ENCODE results near the gene UVRAG.

Gene UVRAG

DNA sequence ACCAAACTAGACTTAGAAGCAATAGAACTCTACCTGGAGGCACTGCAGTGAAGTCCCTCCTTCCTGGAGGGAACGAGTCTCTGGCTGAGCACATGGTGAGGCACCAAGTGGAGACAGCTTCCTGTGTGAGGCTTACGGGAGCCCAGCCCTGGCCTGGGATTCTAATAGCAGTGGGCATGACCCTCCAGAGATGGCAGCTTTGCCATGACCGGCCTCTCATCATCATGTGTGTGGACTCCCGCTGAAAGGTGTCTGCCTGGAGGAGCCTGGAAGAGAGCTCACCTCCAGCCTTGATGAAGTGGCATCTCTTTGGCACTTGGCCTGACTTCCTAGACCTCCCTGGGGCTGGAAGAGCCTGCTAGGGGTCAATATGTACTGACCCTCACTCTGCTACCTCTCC, 38.5 kb upstream of the UVRAG start:
- Histone ChIP-seq H3K9me3 (ENCODE audit: control insufficient read depth in 1 of 2, low read length in 2 of 2) (no peaks in the 10 kb centered on the region), H3K4me1 (ENCODE audit: control insufficient read depth in 1 of 2, insufficient read depth in 2 of 2, low read length in 2 of 2) (no peaks in the 10 kb centered on the region), H3K36me3 (ENCODE audit: control insufficient read depth in 1 of 2, insufficient read depth in 2 of 2, low read length in 2 of 2) (no peaks in the 10 kb centered on the region), H3K27me3 (ENCODE audit: low read depth, low read length) (no peaks in the 10 kb centered on the region), H3K27ac (ENCODE audit: low read length) (no peak overlapping the region), H3K4me3 (ENCODE audit: low read depth in 1 of 2, low read length in 2 of 2) (no peak overlapping the region)

DNA sequence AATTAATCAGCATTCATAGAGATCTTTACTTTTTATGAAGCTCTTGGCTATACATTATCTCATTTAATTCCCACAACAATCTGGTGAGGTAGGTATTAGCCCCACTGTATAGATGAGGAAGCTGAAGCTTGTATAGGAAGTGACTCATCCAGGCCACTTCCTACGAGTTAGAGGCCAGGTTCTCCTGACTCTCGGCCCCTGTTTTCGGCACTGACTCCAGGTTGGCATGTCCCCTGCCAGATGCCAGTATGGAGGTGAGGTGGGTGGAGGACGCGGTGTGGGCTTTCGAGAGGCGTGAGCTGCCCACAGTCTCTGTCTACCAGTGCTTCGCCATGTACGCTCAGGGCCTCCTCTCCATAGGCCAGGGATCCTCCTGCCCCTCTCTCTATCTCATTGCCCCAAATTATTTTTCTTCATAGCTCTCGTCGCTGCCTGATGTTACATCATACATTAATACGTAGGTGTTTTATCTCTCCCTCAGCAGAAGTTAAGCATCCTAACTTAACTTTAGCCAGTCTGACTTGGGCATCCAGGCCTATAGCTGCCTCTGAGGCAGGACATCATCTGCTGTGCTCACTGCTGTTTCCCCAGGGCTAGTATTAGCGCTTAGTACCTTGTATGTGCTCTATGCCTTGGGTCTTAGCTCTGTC, 37.4 kb upstream of the UVRAG start:
- H3K9me3 ChIP-seq (ENCODE audit: control insufficient read depth in 1 of 2, low read length in 2 of 2), result no peaks in the 10 kb centered on the region
- no peaks in the 10 kb centered on the region for H3K4me1 ChIP-seq (ENCODE audit: control insufficient read depth in 1 of 2, insufficient read depth in 2 of 2, low read length in 2 of 2)
- no peak overlapping the region for H3K4me3 ChIP-seq (ENCODE audit: low read depth in 1 of 2, low read length in 2 of 2)
- H3K27me3 ChIP-seq (ENCODE audit: low read depth, low read length), result no peaks in the 10 kb centered on the region
- no peaks in the 10 kb centered on the region for H3K36me3 ChIP-seq (ENCODE audit: control insufficient read depth in 1 of 2, insufficient read depth in 2 of 2, low read length in 2 of 2)
- no peak overlapping the region for H3K27ac ChIP-seq (ENCODE audit: low read length)

DNA sequence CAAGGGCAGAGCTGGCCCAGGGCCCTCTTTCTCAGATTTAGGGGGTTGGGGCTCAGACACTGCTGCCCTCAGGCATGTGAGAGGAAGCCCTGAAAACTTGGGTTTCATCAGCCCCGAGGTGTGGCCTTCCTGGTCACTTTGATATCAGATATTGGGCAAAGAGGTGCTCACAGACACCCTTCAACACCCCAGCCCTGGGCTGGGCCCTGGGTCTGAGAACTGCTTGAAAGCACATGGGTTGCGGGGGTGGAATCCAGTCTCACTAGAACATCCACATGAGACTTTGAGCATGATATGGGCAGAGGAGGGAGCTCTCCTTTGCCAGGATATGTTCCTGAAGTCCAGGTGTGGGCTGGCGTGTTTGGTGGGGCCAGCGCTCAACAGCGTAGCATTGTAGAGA, 36.0 kb upstream of the UVRAG start:
- no peak overlapping the region for H3K27ac ChIP-seq (ENCODE audit: low read length)
- no peaks in the 10 kb centered on the region for H3K9me3 ChIP-seq (ENCODE audit: control insufficient read depth in 1 of 2, low read length in 2 of 2)
- H3K27me3 ChIP-seq (ENCODE audit: low read depth, low read length), result no peaks in the 10 kb centered on the region
- no peak overlapping the region for H3K4me3 ChIP-seq (ENCODE audit: low read depth in 1 of 2, low read length in 2 of 2)
- no peaks in the 10 kb centered on the region for H3K4me1 ChIP-seq (ENCODE audit: control insufficient read depth in 1 of 2, insufficient read depth in 2 of 2, low read length in 2 of 2)
- no peaks in the 10 kb centered on the region for H3K36me3 ChIP-seq (ENCODE audit: control insufficient read depth in 1 of 2, insufficient read depth in 2 of 2, low read length in 2 of 2)

DNA sequence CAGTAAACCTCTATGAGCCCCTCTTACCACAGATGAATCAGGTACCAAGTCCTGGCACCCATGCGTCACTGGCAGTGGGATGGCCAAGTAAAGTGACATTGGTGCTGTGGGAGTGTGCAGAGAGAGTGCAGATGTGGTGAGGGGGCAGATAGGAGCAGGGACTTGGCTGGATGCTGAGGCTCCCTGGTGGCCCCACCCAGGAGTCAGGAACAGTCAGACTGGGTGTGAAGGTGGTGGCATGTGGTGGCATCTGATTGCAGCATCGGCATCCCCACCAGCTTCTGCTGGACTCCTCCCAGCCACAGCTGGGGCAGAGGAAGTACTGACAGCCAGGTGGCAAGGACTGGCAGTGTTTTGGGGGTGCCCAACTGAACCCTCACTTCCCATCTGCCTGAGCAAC, 35.0 kb upstream of the UVRAG start:
- Histone ChIP-seq H3K27me3 (ENCODE audit: low read depth, low read length) (no peaks in the 10 kb centered on the region), H3K4me1 (ENCODE audit: control insufficient read depth in 1 of 2, insufficient read depth in 2 of 2, low read length in 2 of 2) (no peaks in the 10 kb centered on the region), H3K36me3 (ENCODE audit: control insufficient read depth in 1 of 2, insufficient read depth in 2 of 2, low read length in 2 of 2) (no peaks in the 10 kb centered on the region), H3K27ac (ENCODE audit: low read length) (no peak overlapping the region), H3K9me3 (ENCODE audit: control insufficient read depth in 1 of 2, low read length in 2 of 2) (no peaks in the 10 kb centered on the region), H3K4me3 (ENCODE audit: low read depth in 1 of 2, low read length in 2 of 2) (no peak overlapping the region)

DNA sequence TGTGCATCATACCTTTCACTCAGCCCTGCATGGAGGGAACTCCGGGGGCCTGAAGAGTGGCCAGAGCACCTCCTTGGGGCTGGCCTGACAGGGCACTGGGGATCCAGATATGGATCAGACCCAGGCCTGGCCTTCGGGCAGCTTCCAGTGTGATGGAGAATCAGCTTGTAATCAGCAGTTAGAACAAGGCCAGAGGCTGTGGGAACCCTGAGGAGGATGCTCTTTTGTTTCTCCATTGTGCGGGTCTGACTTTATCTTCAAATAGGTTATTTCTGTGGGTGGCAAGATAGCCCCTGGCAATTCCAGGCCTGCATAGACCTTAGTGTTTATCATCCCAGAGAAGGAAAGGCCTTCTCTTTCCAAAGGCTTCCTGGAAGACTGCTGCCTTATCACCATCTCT, 34.1 kb upstream of the UVRAG start:
- Histone ChIP-seq H3K9me3 (ENCODE audit: control insufficient read depth in 1 of 2, low read length in 2 of 2) (no peaks in the 10 kb centered on the region), H3K4me3 (ENCODE audit: low read depth in 1 of 2, low read length in 2 of 2) (no peak overlapping the region), H3K27me3 (ENCODE audit: low read depth, low read length) (no peaks in the 10 kb centered on the region), H3K4me1 (ENCODE audit: control insufficient read depth in 1 of 2, insufficient read depth in 2 of 2, low read length in 2 of 2) (no peaks in the 10 kb centered on the region), H3K36me3 (ENCODE audit: control insufficient read depth in 1 of 2, insufficient read depth in 2 of 2, low read length in 2 of 2) (no peaks in the 10 kb centered on the region), H3K27ac (ENCODE audit: low read length) (no peak overlapping the region)

DNA sequence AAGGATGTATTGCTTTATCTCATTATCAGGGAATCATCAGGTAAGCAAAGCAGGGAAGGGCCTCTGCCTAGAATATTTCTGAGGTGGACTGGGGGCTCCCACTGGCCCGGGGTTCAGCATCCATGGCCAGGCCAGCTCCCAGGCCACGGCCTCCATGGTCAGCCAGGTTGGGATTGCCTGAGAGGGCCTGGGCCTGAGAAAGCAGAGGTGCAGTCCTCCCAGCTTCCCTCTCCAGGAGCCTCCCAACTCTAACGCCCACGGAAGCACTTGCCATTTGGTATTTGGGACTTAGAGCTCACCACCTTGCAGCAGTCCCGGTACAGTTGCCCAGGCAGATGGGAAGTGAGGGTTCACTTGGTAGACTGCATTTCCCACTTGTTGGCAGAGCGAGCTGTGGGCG, 33.7 kb upstream of the UVRAG start:
- Histone ChIP-seq H3K9me3 (ENCODE audit: control insufficient read depth in 1 of 2, low read length in 2 of 2) (no peaks in the 10 kb centered on the region), H3K27ac (ENCODE audit: low read length) (no peak overlapping the region), H3K4me3 (ENCODE audit: low read depth in 1 of 2, low read length in 2 of 2) (no peak overlapping the region), H3K27me3 (ENCODE audit: low read depth, low read length) (no peaks in the 10 kb centered on the region), H3K36me3 (ENCODE audit: control insufficient read depth in 1 of 2, insufficient read depth in 2 of 2, low read length in 2 of 2) (no peaks in the 10 kb centered on the region), H3K4me1 (ENCODE audit: control insufficient read depth in 1 of 2, insufficient read depth in 2 of 2, low read length in 2 of 2) (no peaks in the 10 kb centered on the region)

DNA sequence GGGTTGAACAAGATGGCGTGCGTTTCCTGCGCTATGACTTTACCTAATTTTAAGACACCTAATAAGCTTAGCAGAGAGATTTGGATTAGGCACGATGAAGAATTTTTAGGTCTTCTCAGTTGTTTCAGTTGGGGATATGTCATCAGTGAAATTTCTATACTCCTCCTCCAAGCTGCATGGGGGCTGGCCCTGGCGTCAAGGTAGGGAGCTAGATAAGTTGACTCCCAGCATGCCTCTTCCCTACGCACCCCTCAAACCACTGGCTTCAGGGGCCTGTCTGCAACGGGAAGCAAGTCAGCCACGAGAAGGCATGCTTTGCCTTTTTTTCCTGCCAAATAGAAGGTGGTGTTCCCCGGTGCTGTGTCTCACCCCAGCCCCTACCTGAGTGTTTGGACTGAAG, 33.2 kb upstream of the UVRAG start:
- H3K27ac ChIP-seq (ENCODE audit: low read length), result no peak overlapping the region
- no peak overlapping the region for H3K4me3 ChIP-seq (ENCODE audit: low read depth in 1 of 2, low read length in 2 of 2)
- H3K27me3 ChIP-seq (ENCODE audit: low read depth, low read length), result no peaks in the 10 kb centered on the region
- H3K9me3 ChIP-seq (ENCODE audit: control insufficient read depth in 1 of 2, low read length in 2 of 2), result no peaks in the 10 kb centered on the region
- no peaks in the 10 kb centered on the region for H3K36me3 ChIP-seq (ENCODE audit: control insufficient read depth in 1 of 2, insufficient read depth in 2 of 2, low read length in 2 of 2)
- no peaks in the 10 kb centered on the region for H3K4me1 ChIP-seq (ENCODE audit: control insufficient read depth in 1 of 2, insufficient read depth in 2 of 2, low read length in 2 of 2)

DNA sequence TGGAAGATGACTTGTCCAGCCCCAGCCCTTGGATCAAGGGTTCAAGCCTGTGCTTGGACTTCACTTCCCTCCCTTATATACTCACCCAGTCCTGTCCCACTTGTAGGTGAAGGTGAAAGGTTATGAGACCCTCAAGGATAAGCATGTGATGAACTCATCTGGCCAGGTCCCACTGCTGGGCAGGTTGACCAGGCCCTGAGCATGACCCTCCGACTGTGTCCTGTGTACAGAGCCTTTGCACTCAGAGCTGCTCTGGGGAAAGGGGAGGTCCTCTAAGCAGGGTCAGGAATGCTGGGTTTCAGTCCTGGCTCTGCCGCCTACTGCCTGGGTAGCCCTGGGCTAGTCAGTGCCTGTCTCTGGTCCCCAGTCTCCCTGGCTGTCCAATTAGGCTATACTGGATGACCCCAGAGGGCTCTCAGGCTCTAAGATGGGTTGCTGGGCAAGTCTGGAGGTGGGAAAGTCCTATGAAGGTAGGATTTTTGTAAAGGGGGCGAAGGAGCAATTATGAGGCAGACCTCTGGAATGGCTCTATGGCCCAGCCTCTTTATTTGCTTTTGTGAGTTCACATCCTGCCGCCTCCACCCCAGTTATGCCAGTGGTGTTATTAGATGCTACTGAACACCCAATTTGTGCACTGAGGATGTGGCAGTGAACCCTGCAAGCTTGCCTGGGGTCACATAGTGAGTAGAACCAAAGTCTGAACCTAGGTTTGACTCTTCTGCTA, 32.3 kb upstream of the UVRAG start:
- no peaks in the 10 kb centered on the region for H3K9me3 ChIP-seq (ENCODE audit: control insufficient read depth in 1 of 2, low read length in 2 of 2)
- H3K4me3 ChIP-seq (ENCODE audit: low read depth in 1 of 2, low read length in 2 of 2), result no peak overlapping the region
- H3K36me3 ChIP-seq (ENCODE audit: control insufficient read depth in 1 of 2, insufficient read depth in 2 of 2, low read length in 2 of 2), result no peaks in the 10 kb centered on the region
- no peak overlapping the region for H3K27ac ChIP-seq (ENCODE audit: low read length)
- H3K4me1 ChIP-seq (ENCODE audit: control insufficient read depth in 1 of 2, insufficient read depth in 2 of 2, low read length in 2 of 2), result no peaks in the 10 kb centered on the region
- no peaks in the 10 kb centered on the region for H3K27me3 ChIP-seq (ENCODE audit: low read depth, low read length)

DNA sequence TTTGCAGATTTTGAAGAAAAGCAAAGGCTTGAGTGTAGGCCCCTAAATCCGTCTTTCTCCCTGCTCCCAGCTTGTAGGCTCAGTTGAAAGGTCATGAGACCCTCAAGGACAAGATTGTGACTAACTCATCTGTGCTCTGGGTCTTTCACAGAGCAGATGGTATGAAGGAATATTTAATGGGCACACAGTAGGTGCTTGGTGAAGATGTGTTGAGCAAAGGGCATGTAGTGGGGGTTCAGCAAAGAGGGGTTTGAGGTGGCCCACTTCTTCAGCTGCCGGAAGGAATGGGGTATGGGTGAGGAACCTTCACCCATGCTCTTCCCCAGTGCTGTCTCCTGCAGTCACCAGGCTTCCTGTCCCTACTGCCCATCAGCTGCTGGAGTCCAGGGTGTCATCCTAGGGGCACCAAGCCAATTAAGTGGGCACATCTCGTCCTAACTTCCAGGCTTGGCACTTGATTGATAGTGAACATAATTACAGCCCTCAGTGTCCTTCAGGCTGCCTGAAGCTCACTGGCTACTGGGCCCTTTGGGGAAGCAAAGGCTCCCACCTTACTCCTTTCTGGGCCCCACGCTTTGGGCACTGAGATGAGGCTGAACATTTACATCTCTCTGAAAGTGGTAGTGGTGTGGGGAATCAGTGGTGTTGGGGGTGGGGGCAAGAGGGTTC, 31.5 kb upstream of the UVRAG start:
- Histone ChIP-seq H3K9me3 (ENCODE audit: control insufficient read depth in 1 of 2, low read length in 2 of 2) (no peaks in the 10 kb centered on the region), H3K27me3 (ENCODE audit: low read depth, low read length) (no peaks in the 10 kb centered on the region), H3K4me1 (ENCODE audit: control insufficient read depth in 1 of 2, insufficient read depth in 2 of 2, low read length in 2 of 2) (no peaks in the 10 kb centered on the region), H3K36me3 (ENCODE audit: control insufficient read depth in 1 of 2, insufficient read depth in 2 of 2, low read length in 2 of 2) (no peaks in the 10 kb centered on the region), H3K27ac (ENCODE audit: low read length) (no peak overlapping the region), H3K4me3 (ENCODE audit: low read depth in 1 of 2, low read length in 2 of 2) (no peak overlapping the region)

DNA sequence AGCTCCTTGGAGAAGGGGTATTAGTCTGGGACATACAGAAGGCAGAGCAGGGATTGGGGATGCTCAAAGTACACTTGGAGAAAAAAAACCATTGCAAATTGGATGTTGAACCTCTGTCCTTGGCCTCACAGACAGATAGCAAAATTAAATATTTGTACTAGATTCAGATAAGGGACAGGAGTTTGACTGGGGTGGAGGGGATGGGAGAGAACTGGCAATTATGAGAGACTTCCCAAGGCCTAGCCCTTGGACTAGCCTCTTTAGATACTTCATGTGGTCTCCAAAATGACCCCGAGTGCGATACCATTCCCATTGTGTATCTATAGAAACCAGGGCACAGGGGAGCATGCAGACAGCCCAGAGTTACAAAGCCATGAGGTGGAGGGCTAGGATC, 30.9 kb upstream of the UVRAG start:
- Histone ChIP-seq H3K27me3 (ENCODE audit: low read depth, low read length) (no peaks in the 10 kb centered on the region), H3K27ac (ENCODE audit: low read length) (no peak overlapping the region), H3K9me3 (ENCODE audit: control insufficient read depth in 1 of 2, low read length in 2 of 2) (no peaks in the 10 kb centered on the region), H3K36me3 (ENCODE audit: control insufficient read depth in 1 of 2, insufficient read depth in 2 of 2, low read length in 2 of 2) (no peaks in the 10 kb centered on the region), H3K4me1 (ENCODE audit: control insufficient read depth in 1 of 2, insufficient read depth in 2 of 2, low read length in 2 of 2) (no peaks in the 10 kb centered on the region), H3K4me3 (ENCODE audit: low read depth in 1 of 2, low read length in 2 of 2) (no peak overlapping the region)

DNA sequence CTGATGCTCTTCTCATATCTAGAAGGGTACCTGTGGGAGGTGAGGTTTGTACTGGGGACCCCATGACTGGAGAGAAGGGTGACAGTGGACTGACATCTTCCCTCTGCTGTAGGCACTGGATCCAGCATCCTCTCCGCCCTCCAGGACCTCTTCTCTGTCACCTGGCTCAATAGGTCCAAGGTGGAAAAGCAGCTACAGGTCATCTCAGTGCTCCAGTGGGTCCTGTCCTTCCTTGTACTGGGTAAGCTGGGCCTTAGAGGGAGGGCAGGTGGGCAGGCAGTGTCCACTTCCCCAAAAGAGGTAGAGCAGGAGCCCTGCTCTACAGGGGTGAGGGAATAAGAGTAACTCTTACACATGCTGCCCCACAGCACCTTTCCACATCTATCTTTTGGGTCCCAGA, 30.5 kb upstream of the UVRAG start:
- no peaks in the 10 kb centered on the region for H3K27me3 ChIP-seq (ENCODE audit: low read depth, low read length)
- H3K4me1 ChIP-seq (ENCODE audit: control insufficient read depth in 1 of 2, insufficient read depth in 2 of 2, low read length in 2 of 2), result no peaks in the 10 kb centered on the region
- no peaks in the 10 kb centered on the region for H3K9me3 ChIP-seq (ENCODE audit: control insufficient read depth in 1 of 2, low read length in 2 of 2)
- no peak overlapping the region for H3K4me3 ChIP-seq (ENCODE audit: low read depth in 1 of 2, low read length in 2 of 2)
- no peak overlapping the region for H3K27ac ChIP-seq (ENCODE audit: low read length)
- no peaks in the 10 kb centered on the region for H3K36me3 ChIP-seq (ENCODE audit: control insufficient read depth in 1 of 2, insufficient read depth in 2 of 2, low read length in 2 of 2)

Data from muscle layer of duodenum (tissue), 2 donors.